GM08714 (cell line): ENCODE results near the gene BAIAP2.

Source experiments
- H3K4me3 ChIP-seq: fragments of 200-500 bp; sonication (Bioruptor generic); 2 replicates; pipeline ENCODE4 v1.5.1; 2014; ENCODE audit warnings: mild to moderate bottlenecking, low read length, inconsistent platforms
- ZNF274 ChIP-seq: IDR thresholded peaks from 2 replicates; pipeline ENCODE4 v1.6.1; 2012; ENCODE audit warnings: mild to moderate bottlenecking, low read depth, low read length

Gene BAIAP2

DNA sequence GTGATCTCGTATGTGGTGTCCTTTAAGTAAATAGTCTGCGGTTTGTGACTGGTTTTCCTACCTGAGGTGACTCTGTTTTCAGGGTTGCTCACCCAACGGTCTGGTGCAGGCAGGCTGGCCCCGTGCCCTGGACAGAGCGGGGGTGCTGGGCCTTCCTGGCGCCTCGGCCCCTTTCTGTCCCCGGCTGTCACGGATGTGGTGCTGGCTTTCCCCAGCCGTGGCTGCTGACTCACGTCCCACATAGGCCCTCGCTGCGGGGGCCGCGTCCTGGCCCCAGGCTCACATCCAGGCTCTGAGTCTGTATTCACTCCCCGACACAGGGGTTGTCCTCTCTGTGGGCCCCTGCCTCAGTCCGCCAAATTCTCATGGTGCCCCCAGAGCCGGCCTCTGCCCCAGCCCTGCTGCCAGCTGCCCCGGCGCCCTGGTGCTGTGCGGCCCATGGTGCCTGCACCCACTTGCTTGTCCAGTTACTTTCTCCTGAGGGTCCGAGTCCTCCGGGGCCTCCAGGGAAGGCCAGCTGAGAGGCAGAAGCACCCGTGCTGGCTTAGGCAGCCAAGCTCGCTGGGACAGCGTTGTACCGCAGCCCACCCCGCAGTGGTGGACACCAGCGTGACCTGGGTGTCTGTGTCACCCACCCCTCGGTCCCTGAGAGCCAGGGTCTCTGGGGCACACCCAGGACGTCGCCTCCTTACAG, 37.4 kb upstream of the BAIAP2 start:
- no peak overlapping the region for H3K4me3 ChIP-seq
- no peak for TF ChIP-seq ZNF274

GRCh38 chr17:80998118-80998747, 36.7 kb upstream of the BAIAP2 start:
- no peak for TF ChIP-seq ZNF274
- no peak overlapping the region for H3K4me3 ChIP-seq

GRCh38 chr17:80998748-80999535, 36.0 kb upstream of the BAIAP2 start:
- H3K4me3 ChIP-seq, result no peak overlapping the region
- no peak for TF ChIP-seq ZNF274

DNA sequence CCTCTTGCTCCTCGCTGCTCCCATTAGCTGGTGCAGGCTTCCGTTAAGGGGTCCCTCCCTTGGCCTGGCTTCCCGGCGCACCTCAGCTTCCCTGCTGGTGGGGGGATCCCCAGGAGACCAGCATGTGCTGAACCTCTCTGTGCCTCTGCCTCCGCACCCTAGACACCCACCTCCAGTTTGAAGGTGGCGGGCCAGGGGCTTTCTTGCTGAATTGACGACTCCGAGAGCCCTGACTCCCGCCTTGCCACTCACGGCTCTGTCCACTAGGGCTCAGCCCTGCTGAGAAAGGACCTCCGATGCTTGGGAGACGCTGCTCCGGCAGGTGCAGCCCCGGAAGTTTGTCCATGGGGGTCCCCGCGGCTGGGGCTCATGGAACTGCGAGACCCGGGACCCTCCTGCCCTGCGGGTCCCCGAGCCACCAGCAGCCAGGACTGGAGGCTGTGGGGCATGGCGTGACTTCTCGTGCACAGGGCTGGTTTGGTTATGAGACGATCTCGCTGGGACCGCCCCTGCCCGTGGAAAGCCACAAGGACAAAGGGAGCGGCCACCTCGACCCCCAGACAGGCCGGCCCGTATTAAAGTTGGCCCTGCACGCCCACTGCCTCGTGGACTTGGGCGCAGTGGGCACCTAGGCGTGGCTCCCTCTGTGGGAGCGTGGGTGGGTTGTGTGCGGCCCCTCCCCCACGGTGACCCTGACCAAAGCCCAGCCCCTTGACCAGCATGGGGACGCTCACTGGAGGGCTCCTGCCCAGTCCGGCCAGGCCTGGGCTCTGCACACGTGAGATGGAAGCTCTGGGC, 35.2 kb upstream of the BAIAP2 start:
- TF ChIP-seq ZNF274, result no peak
- H3K4me3 ChIP-seq, result no peak overlapping the region

DNA sequence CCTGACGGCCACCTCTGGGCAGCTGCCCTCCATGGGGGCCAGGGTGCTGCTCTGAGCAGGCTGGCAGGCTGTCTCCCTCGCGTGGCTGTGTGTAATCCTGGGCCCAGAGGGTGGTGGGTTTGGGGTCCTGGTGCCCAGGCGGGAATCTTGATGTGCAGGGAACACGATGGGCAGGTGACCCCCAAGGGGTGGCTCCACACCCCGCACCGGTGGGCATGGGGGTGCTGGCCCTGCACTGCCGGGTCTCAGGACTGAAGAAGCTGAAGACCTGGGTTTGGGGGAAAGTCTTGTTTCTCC, 34.7 kb upstream of the BAIAP2 start:
- TF ChIP-seq ZNF274, result no peak
- H3K4me3 ChIP-seq, result no peak overlapping the region

- TF ChIP-seq ZNF274, result no peak
- H3K4me3 ChIP-seq, result no peak overlapping the region
Measured at GRCh38 chr17:81000631-81001357, 34.2 kb upstream of the BAIAP2 start.

- no peak overlapping the region for H3K4me3 ChIP-seq
- no peak for TF ChIP-seq ZNF274
Measured at GRCh38 chr17:81002013-81002384, 33.0 kb upstream of the BAIAP2 start.

- H3K4me3 ChIP-seq, result no peak overlapping the region
Measured at GRCh38 chr17:81002409-81003361, 32.3 kb upstream of the BAIAP2 start.

GRCh38 chr17:81003711-81004475, 31.1 kb upstream of the BAIAP2 start:
- TF ChIP-seq ZNF274, result no peak
- no peak overlapping the region for H3K4me3 ChIP-seq

More at GRCh38 chr17:81002409-81003361, 32.3 kb upstream of the BAIAP2 start:
- TF ChIP-seq ZNF274, result no peak

DNA sequence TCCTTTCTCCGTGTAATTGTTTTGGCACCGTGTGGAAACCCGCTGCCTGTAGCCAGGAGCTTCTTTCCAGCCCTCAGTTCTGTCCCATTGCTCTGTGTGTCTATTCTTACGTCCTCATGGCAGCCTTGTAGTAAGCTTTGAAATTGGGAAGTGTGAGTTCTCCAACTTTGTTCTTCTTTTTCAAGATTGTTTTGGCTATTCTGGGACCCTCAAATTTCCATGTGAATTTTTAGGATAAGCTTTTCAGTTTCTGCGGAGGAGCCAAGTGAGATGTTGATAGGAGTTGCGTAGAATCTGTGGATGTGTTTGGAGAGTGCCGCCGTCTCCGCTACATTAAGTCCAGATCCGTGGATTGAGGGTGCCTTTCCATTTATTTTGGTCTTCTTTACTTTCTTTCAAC, 28.1 kb upstream of the BAIAP2 start:
- TF ChIP-seq ZNF274, result no peak

DNA sequence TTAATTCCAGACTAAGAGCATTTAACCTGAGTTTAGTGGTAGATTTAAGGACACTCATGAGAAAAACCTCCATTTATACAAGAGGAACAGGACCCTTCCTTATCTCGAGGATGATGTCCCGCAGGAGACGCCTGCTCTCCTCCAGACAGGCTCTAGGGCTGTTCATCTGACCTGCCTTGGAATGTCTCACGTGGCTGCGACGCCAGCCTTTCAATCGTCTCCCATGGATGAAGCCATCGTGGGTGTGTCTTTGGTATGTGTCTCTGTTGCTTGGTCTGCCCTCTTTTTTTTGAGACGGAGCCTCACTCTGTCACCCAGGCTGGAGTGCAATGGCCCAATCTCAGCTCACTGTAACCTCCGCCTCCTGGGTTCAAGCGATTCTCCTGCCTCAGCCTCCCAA, 26.8 kb upstream of the BAIAP2 start:
- no peak overlapping the region for H3K4me3 ChIP-seq
- no peak for TF ChIP-seq ZNF274

More for the DNA sequence above, 28.1 kb upstream of the BAIAP2 start:
- no peak overlapping the region for H3K4me3 ChIP-seq

- no peak for TF ChIP-seq ZNF274
- no peak overlapping the region for H3K4me3 ChIP-seq
Measured at GRCh38 chr17:81009136-81009535, 25.8 kb upstream of the BAIAP2 start.

DNA sequence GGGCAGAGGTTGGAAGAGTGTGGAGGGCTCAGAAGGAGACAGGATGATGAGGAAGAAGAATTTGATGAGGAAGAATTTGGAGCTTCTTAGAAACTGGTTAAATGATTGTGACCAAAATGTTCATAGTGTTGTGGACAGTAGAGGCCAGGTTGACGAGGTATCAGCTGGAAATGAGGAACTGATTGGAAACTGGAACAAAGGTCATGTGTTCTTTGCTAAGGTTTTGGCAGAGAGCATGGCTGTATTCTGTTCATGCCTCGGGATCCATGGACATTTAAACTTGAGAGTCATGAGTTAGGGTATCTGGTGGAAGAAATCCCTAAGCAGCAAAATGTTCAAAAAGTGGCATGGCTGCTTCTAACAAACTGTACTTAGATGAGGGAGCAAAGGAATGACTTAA, 24.0 kb upstream of the BAIAP2 start:
- no peak overlapping the region for H3K4me3 ChIP-seq
- TF ChIP-seq ZNF274, result no peak
